K562 (cell line): ENCODE data around the gene RSPH6A. TPM values are rescaled to one million over a fixed set of nuclear protein-coding genes. Genes with fewer than 3 reads are reported as not detected.

ENCODE experiments used
- JUND ChIP-seq, 2 experiments: IDR thresholded peaks; 2 replicates in 1 of 2; 3 replicates in 1 of 2; pipeline ENCODE4 v1.6.1; 2011; ENCODE audit warnings: borderline replicate concordance in 2 of 2, low read depth in 2 of 2, low read length in 2 of 2, improper control_type of control experiment in 1 of 2, missing biosample characterization in 1 of 2, missing genetic modification characterization in 1 of 2, missing genetic modification reagents in 1 of 2
- MAFK ChIP-seq: IDR thresholded peaks from 2 replicates; pipeline ENCODE4 v1.6.1; 2011; ENCODE audit warnings: low read length, improper control_type of control experiment
- NCOA6 ChIP-seq: fragments of 450-650 bp; IDR thresholded peaks from 2 replicates; pipeline ENCODE4 v1.6.1; 2017; ENCODE audit warnings: mild to moderate bottlenecking
- NEUROD1 ChIP-seq: fragments of 150-350 bp; IDR thresholded peaks from 2 replicates; pipeline ENCODE4 v1.6.1; 2014; ENCODE audit warnings: borderline replicate concordance, low read length, low read depth; ENCODE audit not compliant: partially characterized antibody
- RBM39 ChIP-seq: fragments of 200-400 bp; formaldehyde crosslinking; optimal IDR thresholded peaks from 2 replicates; pipeline ENCODE3; 2018; ENCODE audit warnings: low read depth, low read length
- RREB1 ChIP-seq: fragments of 250-450 bp; sonication (Bioruptor Pico); IDR thresholded peaks from 2 replicates; pipeline ENCODE4 v1.4.0; 2020
- SMARCB1 ChIP-seq: IDR thresholded peaks from 2 replicates; pipeline ENCODE4 v1.6.1; 2011; ENCODE audit warnings: improper control_type of control experiment, low read depth; ENCODE audit not compliant: insufficient read length
- ZFX ChIP-seq: sonication (generic); formaldehyde crosslinking; IDR thresholded peaks from 2 replicates; pipeline ENCODE4 v1.8.0; 2022; ENCODE audit warnings: mild to moderate bottlenecking, missing genetic modification reagents, moderate library complexity
- polyA plus RNA-seq, 8 experiments: library from polyadenylated mRNA; depleted of rRNA in 4 of 8; stranded (reverse) in 5 of 8; unstranded in 3 of 8; fragments of >200 nt; fragmentation: Nextera tagmentation in 2 of 8; fragmentation: Illumina TruSeq in 1 of 8; extraction: Ambion mirVana in 2 of 8; extraction: Trizol in 1 of 8; gene quantifications; 2 replicates each; pipeline versions ENCODE4 v1.2.1 to v1.2.3, GENCODE V29; 2011 to 2014; ENCODE audit warnings: inconsistent platforms in 1 of 8, missing spikeins in 1 of 8
- total RNA-seq, 7 experiments: library from RNA; depleted of rRNA in 6 of 7; stranded (reverse); fragments of >200 nt in 6 of 7; fragmentation: Illumina TruSeq in 2 of 7; extraction: Trizol in 2 of 7; gene quantifications; 2 replicates each; pipeline versions ENCODE4 v1.2.1 to v1.2.3, GENCODE V29; 2011 to 2021; ENCODE audit warnings: low replicate concordance in 1 of 7
- TF ChIP-seq, protein P1 (sequence below): sonication (generic); formaldehyde crosslinking; IDR thresholded peaks from 2 replicates; pipeline ENCODE4 v1.8.1; 2023; ENCODE audit warnings: missing genetic modification reagents, mild to moderate bottlenecking, borderline replicate concordance
- TF ChIP-seq, protein P2 (sequence below): fragments of 250-450 bp; sonication (Bioruptor Pico); IDR thresholded peaks from 2 replicates; pipeline ENCODE4 v1.8.0; 2022; ENCODE audit warnings: moderate library complexity, mild to moderate bottlenecking, inconsistent platforms
- TF ChIP-seq, protein P3 (sequence below), 3 experiments: fragments of 200-800 bp in 1 of 3; sonication (Bioruptor generic) in 1 of 3; sonication (generic) in 1 of 3; formaldehyde crosslinking in 1 of 3; IDR thresholded peaks; 2 replicates each; pipeline versions ENCODE4 v1.6.1 to v1.8.0; 2016 to 2022; ENCODE audit warnings: mild to moderate bottlenecking in 2 of 3, missing compliant biosample characterization in 2 of 3, missing genetic modification characterization in 2 of 3, missing genetic modification reagents in 1 of 3

RSPH6A gene
- total and polyA plus RNA-seq, 9 of the 15 experiments (the other 6 are each of a cell fraction or from before 2014, with no cell fraction given) = 0.03 to 0.15 (median 0.07) TPM; not detected in 5

DNA sequence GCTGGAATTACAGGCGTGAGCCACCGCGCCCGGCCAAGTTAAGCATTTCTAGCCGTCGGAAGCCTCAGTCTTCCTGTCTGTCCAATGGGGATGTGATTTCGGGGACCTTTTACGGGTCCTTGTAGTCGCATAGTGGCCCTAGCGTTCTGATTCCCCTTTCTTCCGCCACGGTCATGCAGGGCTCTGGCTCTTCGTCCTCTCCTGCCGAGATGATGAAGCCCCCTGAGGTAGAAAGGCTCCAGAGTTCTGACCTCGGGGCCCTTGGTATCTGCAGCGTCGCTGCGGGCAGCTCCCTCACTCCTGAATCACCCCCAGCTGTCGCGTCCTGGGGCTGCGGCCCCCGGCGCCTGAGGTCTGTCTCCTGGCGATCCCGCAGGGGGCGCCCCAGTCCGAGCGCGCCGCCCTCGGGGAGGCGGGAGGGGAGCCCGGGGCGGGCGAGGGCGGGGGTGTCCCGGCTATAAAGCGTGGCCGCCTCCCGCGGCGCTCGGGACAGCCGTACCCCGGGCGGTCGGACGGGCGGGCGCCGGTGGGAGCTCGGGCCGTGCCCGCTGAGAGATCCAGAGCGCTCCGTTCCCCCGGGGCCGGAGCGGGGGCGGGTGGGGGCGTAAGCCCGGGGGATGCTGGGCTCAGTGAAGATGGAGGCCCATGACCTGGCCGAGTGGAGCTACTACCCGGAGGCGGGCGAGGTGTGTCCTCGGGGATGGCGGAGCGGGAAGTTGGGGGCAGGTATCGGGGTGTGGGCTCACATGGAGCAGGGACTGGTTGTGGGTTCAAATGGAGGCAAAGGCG lies 48.9 kb upstream of the RSPH6A start, which contains the start of gene FOXA3 (continued):
- TF ChIP-seq, protein P1, sequence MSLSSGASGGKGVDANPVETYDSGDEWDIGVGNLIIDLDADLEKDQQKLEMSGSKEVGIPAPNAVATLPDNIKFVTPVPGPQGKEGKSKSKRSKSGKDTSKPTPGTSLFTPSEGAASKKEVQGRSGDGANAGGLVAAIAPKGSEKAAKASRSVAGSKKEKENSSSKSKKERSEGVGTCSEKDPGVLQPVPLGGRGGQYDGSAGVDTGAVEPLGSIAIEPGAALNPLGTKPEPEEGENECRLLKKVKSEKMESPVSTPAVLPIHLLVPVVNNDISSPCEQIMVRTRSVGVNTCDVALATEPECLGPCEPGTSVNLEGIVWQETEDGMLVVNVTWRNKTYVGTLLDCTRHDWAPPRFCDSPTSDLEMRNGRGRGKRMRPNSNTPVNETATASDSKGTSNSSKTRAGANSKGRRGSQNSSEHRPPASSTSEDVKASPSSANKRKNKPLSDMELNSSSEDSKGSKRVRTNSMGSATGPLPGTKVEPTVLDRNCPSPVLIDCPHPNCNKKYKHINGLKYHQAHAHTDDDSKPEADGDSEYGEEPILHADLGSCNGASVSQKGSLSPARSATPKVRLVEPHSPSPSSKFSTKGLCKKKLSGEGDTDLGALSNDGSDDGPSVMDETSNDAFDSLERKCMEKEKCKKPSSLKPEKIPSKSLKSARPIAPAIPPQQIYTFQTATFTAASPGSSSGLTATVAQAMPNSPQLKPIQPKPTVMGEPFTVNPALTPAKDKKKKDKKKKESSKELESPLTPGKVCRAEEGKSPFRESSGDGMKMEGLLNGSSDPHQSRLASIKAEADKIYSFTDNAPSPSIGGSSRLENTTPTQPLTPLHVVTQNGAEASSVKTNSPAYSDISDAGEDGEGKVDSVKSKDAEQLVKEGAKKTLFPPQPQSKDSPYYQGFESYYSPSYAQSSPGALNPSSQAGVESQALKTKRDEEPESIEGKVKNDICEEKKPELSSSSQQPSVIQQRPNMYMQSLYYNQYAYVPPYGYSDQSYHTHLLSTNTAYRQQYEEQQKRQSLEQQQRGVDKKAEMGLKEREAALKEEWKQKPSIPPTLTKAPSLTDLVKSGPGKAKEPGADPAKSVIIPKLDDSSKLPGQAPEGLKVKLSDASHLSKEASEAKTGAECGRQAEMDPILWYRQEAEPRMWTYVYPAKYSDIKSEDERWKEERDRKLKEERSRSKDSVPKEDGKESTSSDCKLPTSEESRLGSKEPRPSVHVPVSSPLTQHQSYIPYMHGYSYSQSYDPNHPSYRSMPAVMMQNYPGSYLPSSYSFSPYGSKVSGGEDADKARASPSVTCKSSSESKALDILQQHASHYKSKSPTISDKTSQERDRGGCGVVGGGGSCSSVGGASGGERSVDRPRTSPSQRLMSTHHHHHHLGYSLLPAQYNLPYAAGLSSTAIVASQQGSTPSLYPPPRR (CRISPR knock-in tag) = no peak
- TF ChIP-seq SMARCB1 = no peak
- TF ChIP-seq NEUROD1 = no peak
- no peak for TF ChIP-seq RBM39
- TF ChIP-seq JUND (IDR thresholded peaks at IDR 0.05; ENCODE audit: borderline replicate concordance, low read depth, low read length) = peak; percentile 42; the same call in 1 of the 2 replicates
- TF ChIP-seq JUND (tag; IDR thresholded peaks at IDR 0.05; ENCODE audit: borderline replicate concordance, low read depth, low read length) = peak; percentile 16; the same call in 1 of the 3 replicates
- TF ChIP-seq, protein P2, sequence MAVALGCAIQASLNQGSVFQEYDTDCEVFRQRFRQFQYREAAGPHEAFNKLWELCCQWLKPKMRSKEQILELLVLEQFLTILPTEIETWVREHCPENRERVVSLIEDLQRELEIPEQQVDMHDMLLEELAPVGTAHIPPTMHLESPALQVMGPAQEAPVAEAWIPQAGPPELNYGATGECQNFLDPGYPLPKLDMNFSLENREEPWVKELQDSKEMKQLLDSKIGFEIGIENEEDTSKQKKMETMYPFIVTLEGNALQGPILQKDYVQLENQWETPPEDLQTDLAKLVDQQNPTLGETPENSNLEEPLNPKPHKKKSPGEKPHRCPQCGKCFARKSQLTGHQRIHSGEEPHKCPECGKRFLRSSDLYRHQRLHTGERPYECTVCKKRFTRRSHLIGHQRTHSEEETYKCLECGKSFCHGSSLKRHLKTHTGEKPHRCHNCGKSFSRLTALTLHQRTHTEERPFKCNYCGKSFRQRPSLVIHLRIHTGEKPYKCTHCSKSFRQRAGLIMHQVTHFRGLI (CRISPR knock-in tag) = no peak
- TF ChIP-seq, protein P3, sequence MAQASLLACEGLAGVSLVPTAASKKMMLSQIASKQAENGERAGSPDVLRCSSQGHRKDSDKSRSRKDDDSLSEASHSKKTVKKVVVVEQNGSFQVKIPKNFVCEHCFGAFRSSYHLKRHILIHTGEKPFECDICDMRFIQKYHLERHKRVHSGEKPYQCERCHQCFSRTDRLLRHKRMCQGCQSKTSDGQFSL (CRISPR knock-in tag; IDR thresholded peaks at IDR 0.05) = no peak
- TF ChIP-seq, protein P3 (tag; IDR thresholded peaks at IDR 0.05) = peak in 1 of 2 experiments; percentile 52; a peak in 1 of 4 replicates
- TF ChIP-seq NCOA6 = peak; percentile 97
- no peak for TF ChIP-seq RREB1 (CRISPR knock-in tag)
- TF ChIP-seq MAFK = no peak
- TF ChIP-seq ZFX (CRISPR knock-in tag) = peak; percentile 41; the same call in 1 of the 2 replicates
